HG02763 (cell line): ENCODE data around the gene OSR1.
"Not testable (repeated sequence)": the region's sequence is repeated elsewhere in the genome, so short reads cannot be mapped to it uniquely, and the experiment has no call there.

ENCODE experiments used
- ATAC-seq: cut with Tn5 transposase; IDR thresholded peaks from one replicate; pipeline ENCODE4 v1.9.1; 2021; ENCODE audit warnings: mild to moderate bottlenecking, moderate library complexity; ENCODE audit not compliant: unreplicated experiment

The OSR1 gene

GRCh38 chr2:19336781-19337180 lies 21.6 kb downstream of the OSR1 start:
- no peak for ATAC-seq

- no peak for ATAC-seq
These were observed 25.9 kb downstream of the OSR1 start for GRCh38 chr2:19332503-19332902.

GRCh38 chr2:19331450-19331849 lies 27.0 kb downstream of the OSR1 start:
- no peak for ATAC-seq

GRCh38 chr2:19330436-19330835 lies 28.0 kb downstream of the OSR1 start:
- ATAC-seq = no peak

GRCh38 chr2:19329445-19329844 lies 29.0 kb downstream of the OSR1 start:
- ATAC-seq = no peak

GRCh38 chr2:19327496-19327895 lies 30.9 kb downstream of the OSR1 start:
- no peak for ATAC-seq

GRCh38 chr2:19321946-19322345 lies 36.5 kb downstream of the OSR1 start:
- ATAC-seq = no peak

- no peak for ATAC-seq
These were observed 37.6 kb downstream of the OSR1 start for GRCh38 chr2:19320813-19321212.

- no peak for ATAC-seq
These were observed 38.7 kb downstream of the OSR1 start for GRCh38 chr2:19319698-19320097.

- ATAC-seq = no peak
These were observed 39.4 kb downstream of the OSR1 start for GRCh38 chr2:19319064-19319463.

- no peak for ATAC-seq
These were observed 44.9 kb downstream of the OSR1 start for GRCh38 chr2:19313553-19313952.

GRCh38 chr2:19312949-19313348 lies 45.5 kb downstream of the OSR1 start:
- no peak for ATAC-seq

GRCh38 chr2:19306065-19306464 lies 52.4 kb downstream of the OSR1 start:
- ATAC-seq = not testable (repeated sequence)

- ATAC-seq = not testable (repeated sequence)
These were observed 52.9 kb downstream of the OSR1 start for GRCh38 chr2:19305400-19306055.

GRCh38 chr2:19301706-19302105 lies 56.7 kb downstream of the OSR1 start:
- no peak for ATAC-seq
